HG03432 (cell line): ENCODE results near the gene SAXO2.
"Not testable (repeated sequence)": the region's sequence is repeated elsewhere in the genome, so short reads cannot be mapped to it uniquely, and the experiment has no call there.

Source experiments
- ATAC-seq: cut with Tn5 transposase; IDR thresholded peaks from one replicate; pipeline ENCODE4 v1.9.1; 2021; ENCODE audit warnings: mild to moderate bottlenecking, moderate library complexity; ENCODE audit not compliant: unreplicated experiment

The SAXO2 gene

DNA sequence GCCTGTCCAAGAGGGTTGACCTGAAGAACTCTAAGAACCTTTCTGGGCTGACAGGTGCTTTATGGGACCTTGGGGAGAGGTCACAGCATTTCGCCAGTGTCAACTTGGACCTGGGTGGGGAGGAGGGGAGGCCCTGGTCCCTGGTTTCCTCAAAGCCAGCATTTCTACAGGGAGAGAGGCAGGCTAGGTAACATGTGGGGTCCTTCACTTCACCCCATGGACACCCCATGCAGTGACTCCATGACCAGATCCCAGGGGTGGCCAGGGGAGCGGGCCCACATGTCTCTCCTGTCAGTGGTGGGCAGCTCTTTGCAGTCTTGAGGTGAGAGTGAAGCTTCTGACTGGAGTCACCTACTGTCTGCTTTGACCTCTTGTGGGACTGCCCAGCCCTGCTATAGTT lies 50.8 kb downstream of the SAXO2 start:
- ATAC-seq, result no peak

DNA sequence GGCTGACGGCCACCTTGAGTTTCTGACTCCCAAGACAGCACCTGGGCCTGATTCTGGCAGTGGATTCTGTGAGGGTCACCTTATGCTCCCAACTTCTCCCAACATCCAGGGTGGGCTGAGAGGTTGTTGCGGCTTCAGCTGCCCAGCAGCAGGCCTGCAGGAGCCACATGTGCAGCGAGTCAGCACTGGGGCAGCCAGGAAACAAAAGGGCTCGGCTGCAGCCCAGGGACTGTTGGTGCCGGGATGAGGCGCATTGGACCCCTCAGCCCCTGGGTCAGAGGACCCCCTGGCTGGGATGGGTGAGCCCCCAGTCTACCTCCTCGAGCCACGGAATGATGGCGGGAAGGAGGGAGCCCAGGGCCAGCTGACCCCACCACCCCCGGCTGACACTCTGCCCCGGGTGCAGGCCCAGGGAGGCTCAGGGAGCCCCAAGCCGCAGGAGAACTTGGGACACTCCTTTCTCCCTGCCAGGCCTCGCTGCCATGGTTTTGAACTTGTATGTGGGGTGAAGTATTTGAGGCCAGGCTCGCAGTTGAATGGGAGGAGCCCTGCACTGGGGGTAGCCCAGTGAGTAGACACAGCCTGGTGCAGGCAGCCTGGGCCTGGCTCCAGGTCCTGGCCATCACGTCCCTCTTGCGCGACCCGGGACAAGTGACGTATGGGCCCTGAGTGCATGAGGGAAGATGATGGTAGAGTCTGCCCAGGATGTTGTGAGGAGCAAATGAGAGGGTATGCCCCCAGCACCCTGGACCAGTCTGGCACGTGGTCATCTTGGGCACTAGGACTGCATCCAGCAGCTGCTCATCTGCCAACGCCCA lies 51.5 kb downstream of the SAXO2 start:
- ATAC-seq, result not testable (repeated sequence)

DNA sequence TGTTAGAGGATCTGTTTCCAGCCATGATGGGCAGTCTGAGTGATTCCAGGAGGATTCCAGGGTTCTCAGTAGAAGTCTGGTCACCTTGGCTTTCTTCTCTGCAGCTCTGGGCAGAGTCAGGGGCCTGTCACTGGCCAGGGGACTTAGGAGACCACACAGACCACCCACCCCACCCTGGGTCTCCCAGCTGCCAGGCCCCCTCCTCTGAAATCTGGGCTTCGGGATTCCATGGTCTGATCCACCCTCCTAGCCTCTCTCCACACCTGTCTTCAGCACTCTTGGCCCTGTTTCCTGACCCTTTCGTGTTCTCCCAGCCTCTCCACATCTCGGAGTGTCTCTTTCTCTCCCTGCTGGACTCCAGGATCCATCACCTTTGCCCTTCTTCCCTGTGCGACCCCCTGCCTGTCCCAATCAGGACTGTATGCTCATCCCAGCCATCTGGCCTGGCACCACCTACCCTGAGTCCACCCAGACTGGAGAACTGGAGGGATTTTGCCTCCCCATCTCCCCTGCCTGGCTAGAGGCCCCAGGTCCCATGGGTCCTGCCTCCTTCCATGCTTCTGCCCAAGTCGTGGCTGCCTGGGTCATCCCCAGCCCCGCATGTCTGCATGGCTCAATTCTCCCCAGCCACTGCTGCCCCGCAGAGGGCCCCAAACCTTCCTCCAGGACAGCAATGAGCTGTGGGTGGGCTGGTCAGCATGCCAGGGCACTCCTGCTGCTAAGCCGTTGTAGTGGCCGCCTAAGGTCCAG lies 52.3 kb downstream of the SAXO2 start:
- no peak for ATAC-seq

DNA sequence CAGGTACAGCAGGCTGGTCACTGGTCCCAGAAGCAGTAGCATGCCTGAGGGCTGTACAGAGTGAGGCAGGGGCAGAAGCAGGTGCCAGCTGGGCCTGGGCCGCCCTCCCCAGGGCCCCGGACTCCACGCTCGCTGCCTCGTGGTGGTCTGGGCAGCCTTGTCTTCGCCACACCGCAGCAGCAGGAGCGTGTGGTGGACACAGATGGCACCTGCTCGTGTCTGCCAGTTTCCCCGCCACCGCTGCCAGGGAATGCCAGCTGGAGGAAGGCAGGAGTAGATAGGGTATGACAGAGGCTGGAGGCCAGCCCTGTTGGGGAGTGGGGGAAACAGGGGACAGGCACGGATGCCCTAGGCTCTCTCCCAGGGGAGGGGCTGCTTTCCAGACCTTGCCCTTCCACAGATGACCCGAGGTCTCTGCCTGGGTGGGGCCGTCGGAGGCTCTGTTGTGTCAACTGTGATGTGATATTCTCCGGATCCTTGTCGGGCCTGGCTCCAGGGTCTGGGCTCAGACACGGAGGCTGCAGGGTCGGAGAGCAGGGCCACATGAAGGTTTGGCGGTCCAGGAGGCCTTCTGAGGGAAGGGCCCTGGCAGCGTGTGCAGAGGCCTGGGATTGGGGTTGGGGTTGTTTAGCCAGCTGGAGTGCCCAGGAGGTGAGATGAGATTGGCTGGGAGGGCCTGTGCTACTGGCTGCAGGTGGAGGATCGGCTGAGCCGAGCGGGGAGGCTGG lies 53.1 kb downstream of the SAXO2 start:
- no peak for ATAC-seq

DNA sequence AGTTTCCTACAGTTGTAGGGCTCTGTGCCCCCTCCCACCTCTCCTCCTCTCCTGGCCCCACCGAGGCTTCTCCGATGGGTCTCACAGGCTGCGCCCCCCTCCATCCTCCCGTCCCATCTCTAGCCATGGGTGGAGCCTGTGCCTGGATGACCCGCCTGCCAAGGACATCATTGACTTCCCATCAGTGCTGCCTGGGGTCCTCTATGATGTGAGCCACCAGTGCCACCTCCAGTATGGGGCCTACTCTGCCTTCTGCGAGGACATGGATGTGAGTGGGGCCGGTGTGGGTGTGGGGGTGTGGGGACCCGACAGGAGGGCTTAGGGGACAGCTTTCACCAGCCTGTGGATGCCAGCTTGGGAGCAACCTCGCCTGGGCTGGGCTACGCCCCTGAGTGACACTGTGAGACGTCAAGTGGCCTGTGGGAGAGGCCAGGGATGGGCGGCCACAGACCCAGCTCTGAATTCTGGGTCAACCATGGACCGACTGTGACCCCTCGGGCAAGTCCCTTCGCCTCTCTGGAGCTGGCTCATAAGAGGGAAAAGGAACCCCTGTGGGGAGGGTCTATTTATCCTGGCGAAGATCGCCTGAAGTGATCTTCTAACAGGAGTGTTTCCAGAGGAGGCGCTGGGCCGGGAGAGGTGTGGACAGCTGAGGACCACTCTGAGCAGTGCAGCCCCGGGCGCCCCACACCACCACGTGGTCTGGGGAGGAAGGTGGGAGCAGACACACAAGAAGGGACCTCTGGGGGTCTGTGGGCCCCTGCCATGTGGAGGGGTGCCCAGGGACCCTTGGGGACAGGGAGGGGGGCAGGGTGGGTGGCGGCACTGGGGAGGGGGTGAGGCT lies 53.9 kb downstream of the SAXO2 start:
- ATAC-seq, result not testable (repeated sequence)

DNA sequence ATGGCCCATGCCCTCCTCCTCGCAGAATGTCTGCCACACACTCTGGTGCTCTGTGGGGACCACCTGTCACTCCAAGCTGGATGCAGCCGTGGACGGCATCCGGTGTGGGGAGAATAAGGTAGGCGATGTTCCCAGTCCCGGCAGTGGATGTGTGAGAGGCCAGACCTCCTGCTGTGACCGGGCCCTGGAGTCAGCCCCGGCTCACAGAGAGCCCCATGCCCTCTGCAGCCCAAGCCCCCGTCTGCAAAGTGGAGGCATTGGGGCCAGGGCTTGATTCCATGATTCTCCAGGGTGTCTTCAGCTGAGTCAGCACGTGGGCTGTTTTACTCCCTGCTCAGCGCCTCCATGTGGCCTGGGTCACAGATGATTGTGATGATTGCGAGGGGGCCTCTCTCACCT lies 54.5 kb downstream of the SAXO2 start:
- no peak for ATAC-seq

DNA sequence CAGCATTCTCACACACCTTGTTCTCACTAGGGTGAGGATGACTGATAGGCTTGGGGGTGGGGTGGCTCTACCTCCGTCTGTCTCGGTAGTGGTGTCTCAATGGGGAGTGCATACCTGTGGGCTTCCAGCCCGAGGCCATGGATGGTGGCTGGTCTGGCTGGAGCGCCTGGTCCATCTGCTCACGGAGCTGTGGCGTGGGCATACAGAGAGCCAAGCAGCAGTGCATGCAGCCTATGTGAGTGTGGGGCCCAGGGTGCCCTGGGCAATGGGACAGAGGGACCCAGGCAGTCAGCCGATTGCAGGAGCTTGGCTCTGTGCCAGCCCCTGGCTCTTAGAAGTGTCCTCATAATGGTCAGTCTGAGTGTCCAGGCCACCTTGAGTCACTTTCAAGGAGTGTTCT lies 54.9 kb downstream of the SAXO2 start:
- not testable (repeated sequence) for ATAC-seq

DNA sequence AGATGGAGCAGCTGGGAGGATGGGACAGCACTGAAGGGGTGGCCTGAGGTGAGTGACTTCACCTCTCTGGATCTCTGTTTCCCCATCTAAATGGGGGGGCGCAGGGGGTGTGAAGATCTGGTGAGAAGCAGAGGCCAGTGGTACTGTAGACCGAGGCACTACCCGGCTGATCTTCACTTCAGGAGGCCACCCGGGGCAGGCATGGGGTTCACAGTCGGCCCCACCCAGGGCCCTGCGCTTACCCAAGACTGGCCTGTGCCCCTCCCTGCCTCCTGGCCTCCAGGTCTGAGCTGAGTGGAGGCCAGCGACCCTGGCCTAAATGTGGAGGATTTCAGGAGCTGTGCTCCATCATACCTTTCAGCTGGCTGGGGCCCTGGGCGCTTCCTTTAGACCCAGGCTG lies 55.7 kb downstream of the SAXO2 start:
- ATAC-seq, result not testable (repeated sequence)

DNA sequence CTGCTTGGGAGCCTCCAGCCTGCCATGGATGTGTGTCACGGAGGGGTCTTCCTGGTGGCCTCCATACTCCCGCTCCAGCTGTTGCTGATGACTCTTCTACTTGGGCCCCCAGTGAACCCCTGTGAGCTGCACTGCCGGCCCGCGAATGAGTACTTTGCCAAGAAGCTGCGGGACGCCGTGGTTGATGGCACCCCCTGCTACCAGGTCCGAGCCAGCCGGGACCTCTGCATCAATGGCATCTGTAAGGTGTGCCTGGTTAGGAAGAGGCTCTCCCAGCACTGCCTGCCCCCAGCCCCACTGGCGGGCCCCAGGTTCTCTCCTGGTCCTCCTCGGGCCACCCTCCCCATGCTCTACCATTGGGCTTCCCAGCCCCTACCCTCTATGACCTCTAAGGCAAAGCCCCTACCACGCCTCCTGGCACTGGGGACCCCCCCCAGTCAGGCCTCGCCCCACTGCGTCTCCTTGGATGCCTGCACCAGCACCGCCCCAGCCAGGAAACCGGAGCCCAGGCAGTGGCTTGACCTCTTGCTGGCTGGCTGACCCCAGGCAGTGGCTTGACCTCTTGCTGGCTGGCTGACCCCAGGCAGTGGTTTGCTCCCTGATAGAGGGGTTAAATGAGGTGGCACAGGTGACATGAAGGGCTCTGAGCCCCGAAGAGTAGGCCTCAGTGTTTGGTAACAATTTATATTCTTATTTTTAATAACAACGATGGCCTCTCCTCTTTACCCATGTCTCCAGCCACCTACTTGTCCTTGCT lies 57.1 kb downstream of the SAXO2 start:
- not testable (repeated sequence) for ATAC-seq

DNA sequence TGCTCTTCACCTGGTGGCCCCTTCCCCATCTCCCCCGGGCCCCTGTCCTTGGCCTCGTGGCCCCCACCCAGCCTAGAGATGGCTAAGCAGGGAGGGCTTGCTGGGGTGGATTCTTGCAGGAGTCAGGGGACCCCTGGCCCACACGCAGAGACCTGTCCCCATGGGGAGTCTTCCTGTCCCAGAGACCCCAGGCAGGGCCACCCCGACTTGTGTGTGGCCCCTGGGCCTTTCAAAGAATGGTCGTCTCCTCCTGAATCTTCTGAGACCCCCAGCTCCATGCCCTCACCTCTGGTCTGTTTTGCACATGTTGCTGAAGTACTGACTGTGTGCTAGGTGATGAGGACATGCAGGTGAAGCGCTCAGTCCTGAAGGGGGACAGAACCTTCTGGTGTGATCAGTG lies 58.2 kb downstream of the SAXO2 start:
- ATAC-seq, result not testable (repeated sequence)

DNA sequence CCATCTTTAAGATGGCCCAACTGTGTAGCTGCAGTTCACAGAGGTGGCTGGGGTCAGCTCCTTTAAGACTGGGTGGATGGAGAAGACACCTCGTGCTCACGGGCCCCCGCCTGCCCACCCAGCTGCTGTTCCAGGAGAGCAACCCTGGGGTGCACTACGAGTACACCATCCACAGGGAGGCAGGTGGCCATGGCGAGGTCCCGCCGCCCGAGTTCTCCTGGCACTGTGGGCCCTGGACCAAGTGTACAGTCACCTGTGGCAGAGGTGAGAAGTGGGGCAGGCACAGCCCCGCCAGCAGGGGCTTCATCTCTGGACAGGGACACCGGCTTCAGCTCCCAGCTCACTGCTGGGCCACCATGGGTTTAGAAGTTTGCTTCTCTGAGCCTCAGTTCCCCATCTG lies 59.9 kb downstream of the SAXO2 start:
- ATAC-seq, result not testable (repeated sequence)

DNA sequence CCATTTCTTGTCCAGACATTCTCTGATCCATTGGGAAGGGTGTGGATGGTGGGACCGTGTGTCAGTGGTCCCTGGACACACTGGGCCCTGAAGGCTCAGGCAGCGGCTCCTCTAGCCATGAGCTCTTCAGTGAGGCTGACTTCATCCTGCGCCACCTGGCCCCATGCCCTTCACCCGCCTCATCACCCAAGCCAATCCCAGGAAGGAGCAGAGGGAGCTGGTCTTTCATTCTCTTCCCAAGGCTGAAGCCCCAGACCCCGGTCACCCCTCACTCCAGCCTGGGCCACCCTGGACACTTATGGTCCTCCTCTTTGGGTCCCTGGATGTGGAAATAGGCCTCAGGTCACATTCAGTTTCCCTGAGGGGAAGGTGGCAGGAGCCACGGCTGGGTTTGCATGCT lies 62.2 kb downstream of the SAXO2 start:
- ATAC-seq, result not testable (repeated sequence)

DNA sequence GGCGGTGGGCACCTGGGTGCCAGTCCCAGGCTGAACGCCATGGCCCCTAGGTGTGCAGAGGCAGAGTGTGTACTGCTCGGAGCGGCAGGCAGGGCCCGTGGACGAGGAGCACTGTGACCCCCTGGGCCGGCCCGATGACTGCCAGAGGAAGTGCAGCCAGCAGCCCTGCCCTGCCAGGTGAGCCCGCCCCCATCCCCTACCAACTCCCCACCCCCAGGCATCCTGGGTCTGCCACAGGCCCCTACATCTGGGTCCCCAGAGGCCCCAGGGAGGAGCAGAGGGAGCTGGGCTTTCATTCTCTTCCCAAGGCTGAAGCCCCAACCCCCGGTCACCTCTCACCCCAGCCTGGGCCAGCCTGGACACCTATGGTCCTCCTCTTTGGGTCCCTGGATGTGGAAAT lies 63.0 kb downstream of the SAXO2 start:
- not testable (repeated sequence) for ATAC-seq

DNA sequence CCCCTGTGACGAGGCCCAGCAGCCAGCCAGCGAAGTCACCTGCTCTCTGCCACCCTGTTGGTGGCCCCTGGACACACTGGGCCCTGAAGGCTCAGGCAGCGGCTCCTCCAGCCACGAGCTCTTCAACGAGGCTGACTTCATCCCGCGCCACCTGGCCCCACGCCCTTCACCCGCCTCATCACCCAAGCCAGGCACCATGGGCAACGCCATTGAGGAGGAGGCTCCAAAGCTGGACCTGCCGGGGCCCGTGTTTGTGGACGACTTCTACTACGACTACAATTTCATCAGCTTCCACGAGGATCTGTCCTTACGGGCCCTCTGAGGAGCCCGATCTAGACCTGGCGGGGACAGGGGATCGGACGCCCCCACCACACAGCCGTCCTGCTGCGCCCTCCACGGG lies 64.3 kb downstream of the SAXO2 start:
- ATAC-seq, result not testable (repeated sequence)

DNA sequence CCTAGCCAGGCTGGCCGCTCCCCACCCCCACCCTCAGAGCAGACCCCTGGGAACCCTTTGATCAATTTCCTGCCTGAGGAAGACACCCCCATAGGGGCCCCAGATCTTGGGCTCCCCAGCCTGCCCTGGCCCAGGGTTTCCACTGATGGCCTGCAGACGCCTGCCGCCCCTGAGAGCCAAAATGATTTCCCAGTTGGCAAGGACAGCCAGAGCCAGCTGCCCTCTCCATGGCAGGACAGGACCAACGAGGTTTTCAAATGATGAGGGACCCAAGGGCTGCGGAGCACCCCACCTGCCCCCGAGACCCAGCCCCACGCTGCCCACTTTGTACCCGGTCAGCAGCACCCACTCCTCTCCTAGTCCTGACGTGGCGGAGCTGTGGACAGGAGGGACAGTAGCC lies 64.8 kb downstream of the SAXO2 start:
- not testable (repeated sequence) for ATAC-seq

DNA sequence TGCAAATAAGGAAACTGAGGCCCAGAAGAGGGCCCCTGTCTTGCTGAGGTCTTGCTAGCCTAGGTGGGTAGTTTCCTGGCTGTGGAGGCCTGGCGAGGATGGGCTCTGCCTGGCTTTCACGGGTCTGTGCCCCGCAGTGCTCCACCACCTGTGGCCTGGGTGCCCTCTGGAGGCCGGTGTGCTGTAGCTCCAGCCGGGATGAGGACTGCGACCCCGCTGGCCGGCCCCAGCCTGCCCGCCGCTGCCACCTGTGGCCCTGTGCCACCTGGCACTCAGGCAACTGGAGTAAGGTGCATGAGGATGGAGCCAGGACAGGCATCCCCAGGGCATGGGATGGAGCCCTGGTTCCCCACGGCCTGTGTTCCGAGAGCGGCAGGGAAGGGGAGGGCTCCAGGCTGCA lies 66.4 kb downstream of the SAXO2 start:
- not testable (repeated sequence) for ATAC-seq

DNA sequence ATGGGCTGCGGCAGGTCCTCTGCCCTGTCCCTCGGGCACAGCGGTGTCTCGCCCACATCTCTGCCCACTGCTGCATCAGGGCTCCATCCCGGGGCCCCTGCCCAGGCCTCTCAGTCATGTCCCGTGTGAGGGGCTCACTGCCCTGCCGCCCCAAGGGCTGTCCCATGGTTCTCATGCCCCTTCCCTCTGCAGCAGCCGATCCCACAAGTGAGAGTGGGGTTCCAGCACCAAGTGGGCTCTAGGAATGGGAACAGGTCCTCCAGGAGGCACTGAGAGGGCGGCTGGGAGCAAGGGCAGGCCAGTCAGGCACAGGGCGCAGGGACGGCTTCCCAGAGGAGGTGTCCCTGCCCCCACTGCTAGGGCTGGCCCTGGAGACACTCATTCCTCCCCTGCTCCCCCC lies 68.3 kb downstream of the SAXO2 start:
- ATAC-seq, result not testable (repeated sequence)

DNA sequence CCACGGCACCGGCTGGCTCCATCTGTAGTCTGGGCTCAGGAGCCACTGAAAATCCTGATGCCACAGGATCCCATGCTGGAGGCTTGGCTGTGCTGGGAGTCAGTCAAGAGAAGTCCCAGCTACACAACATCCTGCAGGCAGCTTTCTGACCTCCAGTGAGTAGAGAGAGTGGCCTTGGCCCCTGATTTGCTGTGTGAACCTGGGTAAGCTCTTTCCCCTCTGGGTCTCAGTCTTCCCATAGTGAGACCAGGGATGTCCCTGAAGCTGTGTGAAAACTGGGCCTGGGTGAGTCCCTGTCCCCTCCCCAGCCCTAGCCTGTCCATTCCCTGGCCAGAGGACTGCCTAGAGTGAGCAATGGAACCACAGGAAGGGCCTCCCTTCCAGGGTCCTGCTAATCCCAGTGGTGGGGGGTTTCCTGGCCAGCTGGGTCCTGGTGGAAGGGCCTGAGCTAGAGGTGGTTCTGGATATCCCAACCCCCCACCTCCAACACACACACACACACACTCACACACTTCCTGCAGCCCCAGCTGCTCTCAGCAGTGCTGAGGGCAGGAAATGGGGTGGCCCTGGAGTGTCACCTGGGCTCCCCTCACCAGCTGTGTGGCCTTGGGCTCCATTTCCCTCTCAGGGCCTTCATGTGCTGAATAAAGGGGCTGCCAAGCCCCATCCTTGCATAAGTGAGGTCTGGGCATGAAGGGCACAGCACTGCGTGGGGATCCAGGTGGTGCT lies 69.1 kb downstream of the SAXO2 start:
- not testable (repeated sequence) for ATAC-seq
